Stimulated activated CD8-positive, alpha-beta memory T cell treated with anti-CD3 and anti-CD28 coated beads, Interleukin-4, amount 100 ng/mL, for 48 hours (primary cell): ENCODE measurements around the gene PCBP4.
A peak's percentile ranks its signal among the peaks of the same experiment; 100 is the strongest.

Experiments used
- DNase-seq: peaks from one replicate; pipeline ENCODE4 v3.0.0-alpha.2; 2020

The PCBP4 gene

DNA sequence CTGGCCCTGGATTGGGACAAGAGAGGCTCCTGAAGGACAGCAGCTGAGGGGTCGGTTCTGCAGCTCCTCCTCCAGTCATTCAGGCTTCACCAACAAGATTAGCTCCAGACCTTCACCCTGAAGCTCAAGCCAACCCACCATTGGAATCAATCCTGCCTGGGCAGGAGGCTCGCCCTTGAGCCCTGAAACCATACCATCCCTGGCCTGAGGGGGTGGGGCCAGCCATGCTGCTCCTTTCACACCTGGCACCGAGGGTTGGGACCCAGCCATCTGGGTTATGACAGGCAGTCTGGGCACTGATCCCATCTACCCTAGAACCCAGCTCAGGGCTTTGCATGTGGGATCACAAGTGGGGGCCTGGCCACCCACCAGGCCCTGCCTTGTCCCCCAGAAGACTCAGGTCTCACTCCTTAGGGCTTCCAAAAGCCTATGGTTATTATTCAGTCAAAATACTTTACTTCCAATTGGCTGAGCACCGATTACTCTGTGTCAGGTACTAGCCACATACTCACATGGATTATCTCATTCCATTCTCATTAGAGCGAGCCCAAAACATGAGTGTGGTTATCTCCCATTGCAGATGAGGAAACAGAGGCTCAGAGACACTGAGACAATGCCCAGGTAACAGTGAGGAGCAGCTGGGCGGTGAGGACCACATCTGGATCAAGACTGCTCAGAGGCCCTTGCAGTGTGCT is 3.5 kb upstream of the PCBP4 start:
- DNase-seq = no peak

DNA sequence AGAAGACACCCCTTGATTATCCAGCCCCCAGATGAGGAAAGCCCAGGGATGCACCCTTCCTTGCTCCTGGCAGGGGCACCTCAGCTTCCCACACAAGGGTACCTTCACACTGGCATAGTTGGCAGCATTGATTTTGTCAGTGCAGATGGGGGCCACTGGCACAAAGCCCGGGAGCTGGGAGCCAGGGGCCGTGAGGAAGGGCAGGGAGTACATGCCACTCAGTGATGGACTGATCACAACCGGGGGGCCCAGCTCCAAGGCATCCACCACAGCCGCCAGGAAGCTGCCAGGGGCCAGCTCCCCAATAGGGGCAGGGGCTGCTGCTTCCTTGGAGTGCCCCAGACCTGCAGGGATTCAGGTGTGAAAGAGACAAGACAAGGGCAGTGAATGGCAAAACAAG is 2.6 kb upstream of the PCBP4 start:
- no peak for DNase-seq

DNA sequence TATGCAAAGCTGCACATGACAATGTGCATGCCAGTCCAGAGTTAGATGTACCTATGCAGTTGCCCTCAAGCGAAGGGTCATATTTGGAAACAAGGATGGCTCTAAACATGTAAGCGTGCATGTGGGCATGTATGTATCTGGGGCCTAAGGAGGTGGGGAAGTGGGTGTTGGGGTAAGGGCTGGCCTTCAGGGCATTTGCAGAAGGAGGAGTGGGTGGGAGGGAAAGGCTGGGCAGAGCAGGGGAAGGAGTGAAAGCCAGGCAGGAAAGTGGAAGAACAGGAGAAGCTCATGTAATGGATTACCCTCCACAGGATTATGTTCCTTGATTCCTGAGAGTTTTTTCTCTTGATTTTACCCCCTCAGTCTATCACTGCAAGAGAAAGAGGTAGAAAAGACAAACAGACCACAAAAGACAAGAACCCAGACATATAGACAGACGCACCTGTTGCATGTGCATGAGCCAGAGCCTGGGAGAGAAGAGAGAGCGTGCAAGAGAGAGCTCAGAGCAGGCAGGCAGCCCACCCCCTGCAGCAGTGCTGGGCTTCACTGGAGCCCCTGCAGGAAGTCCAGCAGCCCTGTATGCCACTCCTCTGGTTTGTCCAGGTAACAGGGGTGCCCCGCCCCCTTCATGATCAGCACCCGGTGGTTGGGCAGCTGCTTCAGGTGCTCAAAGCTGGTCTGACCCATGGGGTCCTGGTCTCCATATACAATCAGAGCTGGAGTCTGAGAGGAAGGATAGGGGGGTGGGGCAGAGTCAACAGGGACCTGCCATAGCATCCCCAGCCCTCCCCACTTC is 1.8 kb upstream of the PCBP4 start:
- no peak for DNase-seq

DNA sequence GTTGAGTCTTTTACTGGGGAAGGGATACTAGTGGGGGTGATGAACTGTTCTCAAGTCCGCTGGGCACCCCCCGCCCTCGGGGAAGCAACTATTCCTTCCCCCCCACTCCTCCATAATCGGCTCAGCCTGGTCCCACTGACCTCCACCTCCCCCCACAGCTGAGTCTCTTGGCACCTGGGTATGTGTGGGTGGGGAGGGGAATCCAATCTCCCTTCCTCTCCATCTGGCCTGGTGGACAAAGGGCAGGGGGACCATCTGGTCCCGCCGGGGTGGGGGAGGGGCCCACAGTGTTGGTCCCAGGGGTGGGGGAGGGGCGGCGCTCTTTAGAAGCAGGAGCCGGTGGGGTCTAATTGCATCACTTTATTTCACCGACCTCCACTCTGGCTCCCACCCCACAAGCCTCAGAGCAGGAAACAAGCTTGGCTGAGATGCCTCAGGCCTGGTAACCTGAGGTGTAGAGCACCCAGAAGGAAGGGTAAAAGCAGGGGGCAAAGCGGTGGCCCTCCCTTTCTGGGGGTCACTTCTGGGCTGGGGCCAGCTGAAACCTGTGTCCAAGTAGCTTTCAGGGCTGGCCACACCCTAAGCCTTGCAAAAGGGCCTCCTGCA is 1.0 kb upstream of the PCBP4 start:
- DNase-seq = no peak

DNA sequence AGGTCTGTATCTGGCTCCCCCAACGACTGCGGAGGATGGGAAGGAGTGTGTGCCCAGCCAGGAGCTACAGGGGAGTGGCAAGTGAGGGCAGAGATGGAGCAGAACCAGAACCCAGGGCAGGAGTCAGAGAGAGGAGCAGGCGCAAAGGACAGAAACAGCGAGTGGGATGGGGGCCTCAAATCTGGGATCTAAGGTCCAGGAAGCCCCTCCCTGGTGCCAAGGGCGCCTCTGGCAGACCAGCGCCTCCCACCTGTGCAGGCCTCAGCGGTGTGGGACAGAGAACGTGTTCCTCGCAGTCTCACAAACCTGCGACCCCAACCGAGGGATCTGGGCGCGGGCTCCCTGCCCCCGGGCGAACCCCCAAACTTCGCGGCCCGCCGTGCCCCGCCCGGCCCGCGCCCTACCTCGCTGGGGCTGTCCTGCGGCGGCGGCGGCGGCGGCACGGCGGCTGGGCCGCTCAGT is 301 bp downstream of the PCBP4 start:
- no peak for DNase-seq

DNA sequence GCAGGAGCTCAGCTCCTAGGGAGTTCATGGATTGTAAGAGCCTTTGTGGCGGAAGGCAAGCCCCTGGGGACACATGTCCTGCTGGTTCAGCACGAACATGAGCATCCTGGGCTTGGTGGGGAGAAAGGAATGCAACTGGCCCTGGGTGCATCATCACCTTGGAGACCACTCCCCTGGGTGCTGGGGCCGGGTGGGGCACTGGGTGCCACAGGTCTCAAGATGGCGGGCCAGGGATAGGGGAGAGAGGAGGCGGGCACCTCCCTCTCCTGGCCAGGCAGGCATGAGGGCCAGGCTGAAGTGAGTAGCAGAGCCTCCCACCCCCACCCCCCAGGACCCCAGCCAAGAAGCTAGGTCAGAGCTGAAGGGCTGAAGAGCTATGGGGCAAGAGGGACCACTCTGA is 768 bp downstream of the PCBP4 start:
- DNase-seq = no peak

DNA sequence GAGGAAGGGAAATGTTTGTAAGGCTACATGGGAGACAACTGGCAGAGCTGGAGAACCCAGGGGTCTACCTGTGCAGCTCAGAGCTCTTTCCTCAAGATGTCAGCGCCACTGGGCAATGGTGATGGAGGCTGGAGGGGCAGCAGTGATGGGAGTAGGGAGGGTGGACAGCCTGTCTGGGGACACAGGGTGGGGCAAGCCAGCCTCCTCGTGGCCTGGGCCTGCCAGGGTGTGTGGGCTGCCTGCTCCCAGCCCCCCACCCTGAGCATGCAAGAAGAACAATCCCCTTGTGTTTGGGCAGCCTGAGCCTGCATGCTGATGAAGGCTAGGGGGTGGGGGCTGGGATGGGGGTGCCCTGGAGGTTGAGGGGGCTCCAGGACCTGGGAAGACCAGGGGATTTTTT is 1.2 kb downstream of the PCBP4 start:
- no peak for DNase-seq

DNA sequence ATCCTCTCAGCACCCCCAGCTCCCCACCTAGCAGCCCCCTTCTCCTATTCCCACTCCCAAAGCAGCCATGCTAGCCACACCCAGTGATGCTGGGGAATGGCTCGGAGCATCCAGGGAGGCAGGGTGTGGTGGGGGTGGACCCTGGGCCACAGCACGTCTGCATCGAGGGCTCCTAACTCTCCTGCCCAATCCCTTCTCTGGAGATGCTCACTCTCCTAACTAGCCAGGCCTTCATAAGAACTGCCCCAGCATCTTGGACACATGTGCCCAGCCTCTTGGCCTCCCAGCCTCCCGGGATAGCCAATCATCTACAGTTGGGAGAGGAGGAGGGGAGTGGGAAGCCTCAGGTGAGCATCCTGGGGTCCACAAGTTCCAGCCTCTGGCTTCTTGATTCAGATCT is 2.7 kb downstream of the PCBP4 start:
- DNase-seq = no peak

DNA sequence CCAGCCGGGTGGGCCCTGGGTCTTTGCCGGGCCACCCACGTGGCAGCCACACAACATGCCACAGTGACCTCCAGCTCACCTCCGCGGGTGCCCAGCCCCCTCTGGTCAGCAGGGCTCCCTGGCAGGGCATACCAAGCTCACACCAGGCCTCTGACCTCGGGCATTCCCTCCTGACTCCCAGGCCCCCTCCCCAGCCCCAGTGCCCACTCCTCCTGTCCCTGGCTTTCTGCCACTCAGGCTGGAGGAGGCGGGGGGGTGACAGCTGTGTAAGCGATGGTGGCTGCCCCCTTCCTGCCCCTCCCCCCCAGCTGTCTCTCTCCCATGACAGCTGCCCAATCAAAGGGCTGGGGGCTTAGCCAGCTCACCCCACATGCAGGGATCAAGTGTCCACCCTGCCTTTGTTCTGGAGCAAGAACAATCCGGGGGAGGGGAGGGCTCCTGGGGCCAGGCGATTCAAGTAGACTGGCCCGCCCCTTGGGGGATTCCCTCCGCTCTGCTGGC is 3.3 kb downstream of the PCBP4 start:
- DNase-seq = no peak

DNA sequence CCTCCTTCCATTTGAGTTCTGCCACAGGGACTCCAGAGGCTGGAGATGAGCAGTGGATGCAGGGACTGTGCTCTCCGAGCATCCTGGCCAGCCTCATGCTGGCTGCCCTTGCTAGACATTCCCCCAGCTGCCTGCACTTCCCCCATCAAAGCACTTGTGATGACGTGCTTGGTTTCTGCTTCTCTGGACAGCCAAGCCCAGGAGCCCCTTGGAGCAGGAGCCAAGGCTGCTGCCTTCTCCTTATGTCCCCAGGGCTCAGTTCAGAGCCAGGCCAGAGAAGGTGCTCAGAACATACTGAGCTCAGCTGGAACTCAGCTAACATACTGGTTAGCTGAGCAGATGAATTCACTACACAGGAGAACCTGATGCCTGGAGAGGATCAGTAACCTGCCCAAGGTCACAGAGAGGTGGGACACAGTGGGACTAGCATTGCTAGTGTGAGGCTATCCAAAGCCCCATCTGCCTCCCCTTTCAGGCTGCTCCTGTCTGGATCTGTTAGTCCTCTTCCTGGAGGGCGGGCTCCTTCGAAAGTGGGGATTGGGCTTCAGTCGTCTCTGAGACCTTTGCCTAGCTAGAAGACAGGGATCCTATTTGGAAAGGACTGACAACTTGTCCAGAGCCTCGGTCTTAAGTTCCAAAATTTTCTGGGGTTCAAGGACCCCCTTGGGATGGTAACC is 4.3 kb downstream of the PCBP4 start:
- no peak for DNase-seq

DNA sequence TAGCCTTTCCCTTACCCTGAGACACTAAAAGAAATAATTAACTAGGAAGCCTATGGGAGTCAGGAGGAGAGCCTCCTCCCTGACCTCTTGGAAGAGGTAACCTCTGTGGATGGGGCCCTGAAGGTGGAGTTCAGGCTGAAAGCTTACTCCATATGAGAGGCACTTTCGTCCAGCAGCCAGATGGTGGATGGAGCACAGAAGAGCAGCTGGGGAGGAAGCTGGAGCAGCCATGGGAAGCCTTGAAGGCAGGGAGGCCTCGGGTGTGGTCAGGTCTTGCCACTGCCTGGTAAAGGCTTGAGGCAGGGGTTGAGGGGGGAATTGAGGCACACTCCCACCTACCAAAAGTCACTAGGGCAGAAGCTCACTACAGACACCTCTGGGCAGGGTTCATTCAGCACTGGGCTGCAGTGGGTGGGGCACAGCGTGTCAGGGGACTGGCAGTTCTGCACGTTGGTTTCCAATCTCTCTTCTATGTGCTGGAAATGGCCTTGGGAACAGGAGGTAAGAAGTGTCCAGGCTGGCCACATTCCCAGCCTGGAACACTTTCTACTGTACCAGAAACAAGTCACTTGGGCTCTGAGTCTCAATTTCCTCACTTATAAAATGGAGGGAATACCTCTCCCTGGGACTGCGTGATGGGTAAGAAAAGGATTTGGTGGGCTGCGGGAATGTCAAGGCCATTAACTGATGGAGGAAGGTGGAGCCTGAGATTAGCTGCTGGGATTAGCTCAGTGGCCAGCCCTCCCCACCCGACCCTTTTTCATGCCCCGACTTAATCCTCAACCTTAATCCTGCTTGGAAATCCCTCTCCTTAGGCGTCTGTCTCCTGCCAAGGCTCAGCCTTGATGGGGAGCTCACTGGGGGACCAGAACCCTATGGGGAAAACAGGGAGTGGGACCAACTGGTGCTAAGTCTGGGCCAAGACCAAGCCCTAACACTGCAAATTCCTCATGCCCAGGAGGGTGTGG is 5.4 kb downstream of the PCBP4 start:
- no peak for DNase-seq

DNA sequence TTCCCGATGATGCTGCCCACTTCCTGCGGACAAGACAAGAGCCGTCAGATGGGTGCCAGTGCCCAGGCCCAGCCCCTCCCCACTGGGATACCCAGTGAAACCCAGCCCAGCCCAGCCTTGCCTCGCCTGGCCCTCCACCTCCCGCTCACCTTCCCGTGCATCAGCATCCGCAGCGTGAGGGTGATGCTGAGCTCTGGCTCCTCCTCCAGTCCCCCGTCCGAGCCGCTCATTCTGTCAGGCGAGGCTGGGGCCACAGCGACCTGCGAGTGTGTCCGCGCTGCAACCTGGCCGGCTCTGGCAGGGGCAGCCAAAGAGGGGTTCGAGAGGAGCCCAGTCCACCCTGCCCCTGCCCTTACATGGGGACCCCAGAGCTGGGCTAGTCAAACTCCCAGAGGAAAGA is 6.2 kb downstream of the PCBP4 start:
- DNase-seq = no peak

DNA sequence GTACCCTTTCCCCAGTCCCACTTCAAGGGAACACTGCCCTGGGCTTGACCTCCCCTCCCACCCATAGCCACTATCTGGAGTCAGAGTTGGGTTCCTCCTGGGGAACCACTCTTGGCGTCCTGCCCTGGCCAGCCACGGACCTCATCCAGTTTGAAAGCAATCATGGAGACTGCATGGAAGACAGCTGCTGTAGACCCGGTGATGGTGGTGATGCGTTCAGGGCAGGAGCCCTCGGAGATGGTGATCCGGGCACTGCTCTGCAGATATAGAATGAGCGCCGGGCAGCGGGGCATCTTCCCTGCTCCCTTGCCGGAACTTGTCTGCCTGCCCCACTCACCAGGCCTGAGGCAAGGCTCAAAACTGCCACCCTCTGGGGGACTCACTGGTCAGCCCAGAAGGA is 6.9 kb downstream of the PCBP4 start:
- DNase-seq = no peak

DNA sequence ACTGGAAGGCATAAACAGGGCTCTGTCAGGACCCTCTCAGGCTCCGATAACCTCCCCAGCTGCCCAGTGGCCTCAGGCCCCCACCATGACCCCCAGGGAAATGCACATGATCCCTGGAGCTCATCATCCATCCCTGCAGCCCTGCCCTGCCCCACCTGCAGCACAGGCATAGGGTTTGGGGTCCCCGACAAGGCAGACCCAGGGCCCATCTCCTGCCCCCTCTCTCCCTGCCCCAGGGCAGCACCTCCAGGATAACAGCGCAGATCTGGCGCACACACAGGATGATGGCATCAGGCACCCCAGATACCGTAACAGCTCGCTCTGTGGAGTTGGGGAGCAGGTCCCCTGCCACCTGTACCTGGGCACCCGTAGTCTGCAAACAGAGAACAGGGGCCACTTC is 7.6 kb downstream of the PCBP4 start:
- no peak for DNase-seq

DNA sequence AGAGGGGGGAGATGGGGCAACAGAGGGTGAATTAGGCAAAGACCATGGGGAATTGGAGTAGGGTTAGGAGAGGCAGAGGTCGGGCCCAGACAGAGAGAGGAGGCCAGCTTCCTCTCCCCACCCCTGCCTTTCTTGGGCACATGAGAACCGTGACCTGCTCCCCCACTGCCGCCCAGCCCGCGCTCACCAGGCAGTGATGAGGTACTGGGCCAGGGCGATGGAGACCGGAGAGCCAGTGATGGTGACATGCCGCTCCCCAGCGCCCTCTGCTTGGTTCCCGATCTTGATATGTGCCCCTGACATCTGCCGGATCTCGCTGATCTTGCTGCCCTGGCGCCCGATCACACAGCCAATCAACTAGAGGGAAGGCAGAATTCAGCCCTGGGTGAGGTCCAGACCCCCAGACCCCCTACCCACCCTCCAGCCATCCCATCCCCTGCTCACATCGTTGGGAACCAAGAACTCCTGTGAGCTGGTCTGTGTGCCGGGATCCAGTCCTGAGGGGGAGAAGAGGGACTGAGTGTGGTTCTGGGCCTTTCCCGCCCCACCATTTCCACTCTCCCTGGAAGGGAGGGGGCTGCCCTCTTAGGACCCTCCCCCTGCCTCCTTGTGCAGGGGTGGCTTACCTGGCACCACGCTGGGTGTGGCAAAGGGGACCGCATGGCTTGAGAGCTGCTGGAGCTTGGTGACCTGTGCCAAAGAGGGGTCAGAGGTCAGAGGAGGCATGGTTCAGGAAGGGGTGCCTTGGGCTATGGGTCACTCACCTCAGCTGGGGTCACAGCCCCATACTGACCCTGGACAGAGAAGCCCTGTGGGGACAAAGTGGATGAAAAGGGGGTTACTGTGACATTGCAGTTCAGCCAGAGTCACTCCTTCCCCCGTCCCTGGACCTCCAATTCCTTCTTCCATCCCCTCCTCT is 8.4 kb downstream of the PCBP4 start:
- no peak for DNase-seq

DNA sequence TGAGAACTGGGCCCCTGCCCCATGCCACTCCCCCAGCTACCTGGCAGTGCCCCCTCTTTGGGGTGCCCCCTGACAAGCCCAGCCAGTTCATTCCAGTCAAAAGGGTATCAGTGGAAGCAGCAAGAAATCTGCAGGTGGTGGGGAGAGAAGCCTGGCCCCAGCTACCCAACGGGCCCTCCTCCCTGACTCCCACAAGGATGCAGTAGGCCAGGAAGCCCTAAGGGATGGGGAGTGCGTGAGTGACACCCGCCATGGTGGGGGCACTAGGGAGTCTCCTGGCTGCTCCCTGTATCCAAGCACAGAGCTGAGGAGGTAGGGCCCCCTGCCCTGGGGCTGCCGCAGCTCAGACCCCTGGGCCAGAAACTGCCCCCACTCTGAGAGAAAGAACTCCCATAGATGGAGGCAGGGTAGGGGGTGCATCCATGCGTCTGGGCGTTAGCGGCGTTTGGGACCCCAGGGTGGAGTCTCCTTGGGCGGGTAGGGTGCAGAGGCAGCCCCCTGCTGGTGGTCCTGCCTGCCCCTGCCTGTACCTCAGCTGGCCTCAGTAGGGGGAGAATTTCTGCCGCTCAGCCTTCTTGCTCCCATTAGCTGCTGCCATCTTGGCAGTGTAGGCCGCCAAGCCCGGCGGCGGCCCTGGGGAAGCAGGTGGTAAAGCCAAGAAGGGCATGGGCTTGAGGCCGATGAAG is 9.6 kb downstream of the PCBP4 start:
- DNase-seq = no peak

DNA sequence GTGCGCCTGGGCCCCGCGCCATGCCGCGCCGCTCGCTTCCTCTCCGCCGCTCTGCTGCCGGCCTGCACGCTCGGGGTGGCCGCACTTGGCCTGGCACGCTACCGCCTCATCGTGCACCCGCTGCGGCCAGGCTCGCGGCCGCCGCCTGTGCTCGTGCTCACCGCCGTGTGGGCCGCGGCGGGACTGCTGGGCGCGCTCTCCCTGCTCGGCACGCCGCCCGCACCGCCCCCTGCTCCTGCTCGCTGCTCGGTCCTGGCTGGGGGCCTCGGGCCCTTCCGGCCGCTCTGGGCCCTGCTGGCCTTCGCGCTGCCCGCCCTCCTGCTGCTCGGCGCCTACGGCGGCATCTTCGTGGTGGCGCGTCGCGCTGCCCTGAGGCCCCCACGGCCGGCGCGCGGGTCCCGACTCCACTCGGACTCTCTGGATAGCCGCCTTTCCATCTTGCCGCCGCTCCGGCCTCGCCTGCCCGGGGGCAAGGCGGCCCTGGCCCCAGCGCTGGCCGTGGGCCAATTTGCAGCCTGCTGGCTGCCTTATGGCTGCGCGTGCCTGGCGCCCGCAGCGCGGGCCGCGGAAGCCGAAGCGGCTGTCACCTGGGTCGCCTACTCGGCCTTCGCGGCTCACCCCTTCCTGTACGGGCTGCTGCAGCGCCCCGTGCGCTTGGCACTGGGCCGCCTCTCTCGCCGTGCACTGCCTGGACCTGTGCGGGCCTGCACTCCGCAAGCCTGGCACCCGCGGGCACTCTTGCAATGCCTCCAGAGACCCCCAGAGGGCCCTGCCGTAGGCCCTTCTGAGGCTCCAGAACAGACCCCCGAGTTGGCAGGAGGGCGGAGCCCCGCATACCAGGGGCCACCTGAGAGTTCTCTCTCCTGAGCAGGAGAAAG is 11.1 kb downstream of the PCBP4 start:
- DNase-seq = peak; percentile 68

DNA sequence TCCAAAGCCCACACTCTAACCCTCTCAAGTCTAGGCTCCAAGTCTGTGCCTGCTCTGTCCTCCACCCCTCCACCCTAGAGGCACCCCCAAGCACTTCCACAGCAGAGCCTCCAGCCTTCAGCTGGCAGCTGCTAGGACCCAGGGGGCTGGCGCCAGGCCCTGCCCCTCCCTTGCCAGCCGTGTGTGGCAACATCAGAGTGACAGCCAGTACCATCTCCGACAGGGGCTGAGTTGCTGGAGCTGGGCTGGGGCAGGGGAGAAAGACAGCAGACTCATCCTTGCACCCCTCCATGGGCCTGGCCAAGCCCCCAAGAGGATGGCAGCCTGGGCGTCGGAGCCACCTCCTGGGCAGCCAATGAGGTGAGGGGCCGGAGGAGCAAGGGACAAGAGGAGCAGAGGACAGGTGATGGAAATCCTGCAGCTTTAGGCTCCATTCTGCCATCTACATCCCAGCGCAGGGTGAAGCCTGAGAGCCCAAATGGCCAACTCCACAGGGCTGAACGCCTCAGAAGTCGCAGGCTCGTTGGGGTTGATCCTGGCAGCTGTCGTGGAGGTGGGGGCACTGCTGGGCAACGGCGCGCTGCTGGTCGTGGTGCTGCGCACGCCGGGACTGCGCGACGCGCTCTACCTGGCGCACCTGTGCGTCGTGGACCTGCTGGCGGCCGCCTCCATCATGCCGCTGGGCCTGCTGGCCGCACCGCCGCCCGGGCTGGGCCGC is 11.9 kb downstream of the PCBP4 start, which contains the start of gene GPR62:
GPR62 (plus strand) TSS at position 207 of the 718 bp plus-strand sequence; CDS start at position 479, 272 bp downstream.
- DNase-seq = no peak
